GM19193 (cell line): ENCODE measurements around the gene CFAP61.

Experiments used
- POLR2A ChIP-seq: IDR thresholded peaks from 4 replicates; pipeline ENCODE4 v1.6.1; 2011; ENCODE audit not compliant: insufficient read depth, insufficient read length; ENCODE audit errors: extremely low read depth

Gene CFAP61

DNA sequence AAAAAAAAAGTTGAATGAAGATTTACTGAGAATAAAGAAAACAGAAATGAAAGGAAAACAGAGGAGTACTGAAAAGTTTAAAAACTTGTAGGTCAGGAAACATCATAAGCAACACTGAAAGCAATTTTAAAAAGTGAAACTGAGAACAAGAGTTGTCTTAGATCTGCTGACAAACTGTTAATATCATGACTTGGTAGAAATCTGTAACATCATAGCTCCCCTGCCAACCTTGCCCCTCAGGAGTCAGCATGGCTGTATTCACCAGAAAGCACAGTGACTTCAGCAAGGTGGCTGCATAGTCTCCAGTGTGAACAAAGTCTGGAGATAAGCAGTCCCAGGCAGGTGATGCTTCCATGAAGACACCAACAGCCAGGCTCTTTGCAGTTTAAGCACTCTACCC is 29.8 kb upstream of the CFAP61 start:
- TF ChIP-seq POLR2A: no peak

DNA sequence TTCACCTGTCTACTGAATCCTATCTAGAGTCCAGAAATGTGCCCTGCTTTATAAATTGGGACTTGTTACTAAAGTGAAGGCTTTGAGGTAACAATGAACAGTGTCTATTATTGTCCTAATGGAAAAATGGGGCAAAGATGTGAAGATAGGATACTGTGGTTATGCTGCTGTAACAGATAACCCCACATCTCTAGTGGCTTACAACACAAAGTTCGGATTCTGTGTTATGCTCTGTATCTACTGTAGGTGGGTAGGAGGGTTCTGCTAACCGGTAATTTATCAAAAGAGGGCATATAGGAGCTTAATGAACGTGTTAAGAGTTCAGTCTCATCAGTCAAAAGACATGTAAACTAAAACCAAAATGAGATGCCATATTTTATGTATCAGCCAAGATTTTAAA is 28.9 kb upstream of the CFAP61 start:
- no peak for TF ChIP-seq POLR2A

DNA sequence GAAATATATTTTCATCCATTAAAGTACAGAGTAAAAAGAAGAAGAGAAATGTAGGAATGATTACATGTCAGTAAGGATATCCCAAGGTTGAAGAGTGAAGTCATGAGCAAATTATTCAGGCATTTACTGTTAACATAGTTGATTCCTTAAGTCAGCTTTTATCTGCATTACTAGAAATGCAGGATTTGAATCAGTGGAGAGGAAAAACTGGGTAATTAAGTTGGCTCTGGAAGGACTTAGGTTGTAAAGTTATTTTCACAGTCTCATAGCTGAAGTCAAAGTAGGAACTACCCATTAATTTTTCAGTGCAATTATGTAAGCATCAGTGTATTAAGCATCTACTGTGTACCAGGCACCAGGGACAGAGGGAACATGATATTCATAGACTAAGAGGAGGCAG is 27.4 kb upstream of the CFAP61 start:
- no peak for TF ChIP-seq POLR2A

DNA sequence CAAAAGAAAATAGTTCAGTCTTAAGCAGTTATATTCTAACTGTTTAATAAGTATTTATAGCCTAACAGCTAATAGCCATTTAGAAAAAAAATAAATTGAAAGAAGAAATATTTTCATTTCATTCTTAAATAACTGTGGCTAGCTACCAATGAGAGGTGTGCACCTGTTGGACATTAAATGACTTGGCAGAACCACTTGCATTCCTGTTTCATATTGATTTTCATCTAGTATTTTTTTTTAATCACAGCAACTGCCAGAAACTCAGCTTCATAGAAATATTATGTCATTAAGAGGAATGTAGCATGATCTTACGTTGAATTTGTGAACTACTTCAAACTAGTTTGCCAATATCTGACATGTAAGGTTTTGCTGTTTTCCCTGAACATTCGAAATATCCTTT is 25.0 kb upstream of the CFAP61 start:
- TF ChIP-seq POLR2A: no peak

DNA sequence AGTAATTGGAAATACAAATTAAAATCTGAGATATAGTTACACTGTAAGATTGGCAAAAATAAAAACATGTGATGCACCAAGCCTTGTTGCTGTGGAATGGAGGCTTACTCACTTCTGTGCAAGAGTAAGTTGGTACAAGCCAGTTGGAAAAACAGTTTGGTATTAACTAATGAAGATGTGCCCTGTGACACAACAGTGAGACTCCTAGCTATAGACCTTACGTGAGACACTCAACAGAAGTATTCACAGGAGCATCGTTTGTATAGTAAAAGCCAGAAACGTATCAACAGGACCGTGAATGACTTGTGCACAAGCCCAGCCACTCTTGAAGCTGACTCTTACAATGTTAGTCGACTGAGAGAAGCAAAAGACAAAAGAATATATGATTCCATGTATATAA is 20.5 kb upstream of the CFAP61 start:
- TF ChIP-seq POLR2A: no peak

DNA sequence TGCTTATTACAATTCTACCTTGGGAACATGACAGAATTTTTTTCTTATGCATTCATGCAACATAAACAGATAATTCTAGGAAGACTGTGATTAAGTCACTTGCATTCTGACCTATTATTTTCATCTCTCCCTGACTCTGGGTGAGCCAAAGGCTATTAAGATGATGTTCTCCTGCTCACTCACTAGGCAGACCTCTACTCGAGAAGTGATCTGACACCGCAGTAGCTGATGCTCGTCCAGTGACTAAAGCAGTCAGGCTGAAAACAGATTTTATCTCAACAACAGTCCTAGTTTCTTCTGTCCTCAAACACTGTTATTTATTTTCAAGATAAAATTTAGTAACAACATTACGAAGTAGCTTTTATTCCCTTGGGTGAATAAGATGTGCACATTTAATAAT is 17.8 kb upstream of the CFAP61 start:
- no peak for TF ChIP-seq POLR2A

DNA sequence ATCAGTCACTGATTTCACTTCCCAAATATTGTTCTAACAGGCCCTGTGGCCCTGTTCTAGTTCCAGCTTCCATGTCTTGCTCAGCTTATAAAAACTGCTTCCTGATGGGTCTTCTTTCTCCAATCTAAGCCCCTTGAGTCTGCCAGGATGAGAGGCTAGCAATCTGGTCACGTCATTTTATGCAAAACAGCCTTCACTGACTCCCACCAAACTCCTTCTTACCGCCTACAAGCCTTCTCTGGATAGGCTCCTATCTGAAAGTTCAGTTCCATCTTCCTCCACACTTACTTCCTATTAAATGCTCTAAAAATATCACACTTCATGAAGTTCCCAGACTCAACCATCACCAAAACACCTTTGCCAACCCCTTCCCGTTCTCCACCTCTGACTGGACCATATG is 15.6 kb upstream of the CFAP61 start:
- TF ChIP-seq POLR2A: no peak

DNA sequence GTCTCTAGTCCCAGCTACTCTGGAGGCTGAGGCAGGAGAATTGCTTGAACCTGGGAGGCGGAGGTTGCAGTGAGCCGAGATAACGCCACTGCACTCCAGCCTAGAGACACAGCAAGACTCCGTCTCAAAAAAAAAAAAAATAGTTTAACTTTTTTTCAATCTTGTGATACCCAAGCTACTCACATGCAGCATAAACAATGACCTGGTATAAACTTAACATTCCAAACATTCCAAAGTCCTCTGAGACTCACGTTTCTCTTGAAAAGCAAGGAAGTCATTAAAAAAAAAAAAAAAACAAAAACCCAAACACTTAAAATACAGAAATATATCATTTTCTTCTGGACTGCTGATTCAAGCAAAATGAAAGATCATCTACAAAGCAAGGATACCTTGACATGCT is 14.4 kb upstream of the CFAP61 start:
- TF ChIP-seq POLR2A: no peak

DNA sequence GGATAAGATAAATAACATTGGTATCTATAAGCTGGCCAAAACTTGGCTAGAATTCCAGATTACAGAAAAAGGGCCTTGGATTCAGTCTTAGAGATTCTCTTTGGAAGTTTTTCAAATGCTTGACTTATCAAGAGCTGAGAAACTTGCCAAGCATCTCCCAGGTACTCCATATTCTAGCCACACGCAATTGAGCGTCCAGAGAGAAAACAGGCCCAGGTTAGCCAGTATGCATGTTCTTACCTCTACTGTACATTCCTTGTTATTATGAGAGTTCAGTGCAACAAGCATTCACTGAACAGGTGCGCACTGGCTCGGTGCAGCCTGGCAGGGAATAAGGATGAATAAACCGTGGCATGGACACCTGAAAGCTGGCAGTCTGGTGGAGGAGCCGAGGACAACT is 13.7 kb upstream of the CFAP61 start:
- no peak for TF ChIP-seq POLR2A

DNA sequence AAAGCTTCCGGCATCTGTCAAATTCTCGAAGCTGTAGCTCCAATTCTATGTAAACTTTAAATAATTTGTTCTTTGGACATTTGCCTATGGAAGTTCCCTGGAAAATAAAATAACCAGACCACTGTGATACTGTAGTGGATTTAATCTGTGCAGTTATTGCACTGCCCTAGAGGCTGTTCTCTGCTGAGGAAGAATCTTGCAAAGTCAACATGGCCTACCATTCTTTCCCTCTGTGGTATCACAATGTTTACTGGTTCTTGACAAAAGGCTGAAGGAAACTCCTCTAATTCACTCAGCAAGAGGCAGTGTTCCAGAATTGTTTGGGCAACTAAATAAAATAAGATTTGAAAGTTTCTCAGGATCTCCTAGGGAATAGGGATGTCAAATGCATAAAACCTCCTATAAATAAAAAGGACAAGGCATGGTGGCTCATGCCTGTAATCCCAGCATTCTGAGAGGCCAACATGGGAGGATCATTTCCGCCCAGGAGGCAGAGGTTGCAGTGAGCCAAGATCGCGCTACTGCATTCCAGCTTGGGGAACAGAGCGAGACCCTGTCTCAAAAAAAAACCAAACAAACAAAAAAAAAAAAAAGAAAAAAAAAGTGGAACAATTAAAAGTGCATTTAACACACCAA is 12.5 kb upstream of the CFAP61 start:
- TF ChIP-seq POLR2A: no peak

DNA sequence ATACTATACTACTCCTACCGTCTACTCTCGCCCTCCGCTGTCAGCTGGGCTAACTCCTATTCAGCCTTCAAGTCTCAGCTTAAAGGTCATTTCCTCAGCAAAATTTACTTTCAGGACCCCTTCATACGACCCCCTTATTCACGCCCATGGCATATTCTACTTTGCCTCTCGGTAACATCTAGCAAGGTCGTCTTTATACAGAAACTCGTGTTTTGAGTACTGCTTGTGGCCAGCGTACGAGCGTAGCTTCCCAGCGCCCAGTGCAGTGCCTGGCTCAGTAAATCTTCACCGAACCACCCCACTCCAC is 612 bp upstream of the CFAP61 start:
- no peak for TF ChIP-seq POLR2A

DNA sequence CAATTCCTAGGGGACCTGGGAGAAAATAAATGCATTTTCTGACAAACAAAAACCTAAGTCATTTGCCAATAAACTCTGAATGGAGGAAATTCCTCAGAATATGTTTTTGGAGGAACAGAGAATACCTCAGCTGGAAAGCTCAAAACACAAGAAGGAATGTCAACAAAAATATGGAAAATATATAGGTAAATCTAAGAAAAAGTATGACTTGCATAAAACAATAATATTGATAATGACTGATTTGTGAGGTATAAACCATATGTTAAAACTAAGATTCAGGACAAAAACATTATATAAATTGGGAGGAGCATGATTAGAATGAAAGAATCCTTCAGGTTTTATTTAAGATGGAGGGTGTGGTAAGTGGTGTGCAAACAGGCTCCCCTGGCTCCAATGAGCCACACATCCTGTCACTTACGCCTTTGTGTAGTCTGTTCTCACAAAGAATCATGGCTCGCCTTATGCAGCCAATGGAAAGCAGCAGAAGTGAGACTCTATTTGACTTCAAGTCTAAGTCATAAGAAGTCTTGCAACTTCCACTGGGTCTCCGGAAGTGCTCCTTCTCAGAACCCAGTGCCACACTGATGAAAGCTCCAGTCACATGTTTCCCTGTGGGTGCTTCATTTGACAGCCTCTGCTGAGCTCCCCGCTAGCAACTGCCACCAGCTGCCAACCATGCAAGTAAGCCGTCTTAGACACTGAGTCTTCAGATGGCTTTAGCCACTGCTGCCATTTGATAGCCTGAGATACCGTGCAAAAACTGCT is 8.1 kb downstream of the CFAP61 start:
- no peak for TF ChIP-seq POLR2A

DNA sequence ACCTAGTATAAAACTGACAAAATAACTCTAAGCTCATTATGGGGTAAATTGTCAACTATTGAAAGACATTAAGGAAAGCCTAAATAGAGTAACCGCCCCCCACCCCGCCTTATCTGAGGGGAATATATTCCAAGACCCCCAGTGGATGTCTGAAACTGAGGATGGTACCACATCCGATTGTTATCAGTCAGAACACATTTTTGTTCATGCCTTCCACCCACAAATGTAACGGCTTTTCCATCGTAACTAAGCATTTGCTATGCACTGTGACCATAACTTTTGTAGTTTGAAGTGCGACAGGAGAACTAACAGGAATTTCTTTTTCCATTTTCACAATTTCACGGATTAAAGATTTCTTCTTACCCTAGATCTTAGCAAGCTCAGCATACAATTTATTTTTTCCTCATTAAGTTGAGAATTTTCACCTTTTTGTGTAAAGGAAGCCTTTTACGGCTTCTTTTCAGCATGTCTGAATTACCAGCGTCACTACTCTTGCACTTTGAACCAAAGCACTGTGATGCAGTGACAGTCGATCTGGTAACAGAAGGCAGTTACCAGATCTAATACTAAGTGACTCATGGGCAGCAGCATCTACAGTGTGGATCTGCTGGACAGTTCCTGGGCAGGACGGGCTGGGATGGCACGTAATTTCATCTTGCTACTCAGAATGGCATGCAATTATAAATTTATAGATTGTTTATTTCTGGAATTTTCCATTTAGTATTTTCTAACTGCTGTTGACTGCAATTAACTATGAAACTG is 11.8 kb downstream of the CFAP61 start:
- no peak for TF ChIP-seq POLR2A

DNA sequence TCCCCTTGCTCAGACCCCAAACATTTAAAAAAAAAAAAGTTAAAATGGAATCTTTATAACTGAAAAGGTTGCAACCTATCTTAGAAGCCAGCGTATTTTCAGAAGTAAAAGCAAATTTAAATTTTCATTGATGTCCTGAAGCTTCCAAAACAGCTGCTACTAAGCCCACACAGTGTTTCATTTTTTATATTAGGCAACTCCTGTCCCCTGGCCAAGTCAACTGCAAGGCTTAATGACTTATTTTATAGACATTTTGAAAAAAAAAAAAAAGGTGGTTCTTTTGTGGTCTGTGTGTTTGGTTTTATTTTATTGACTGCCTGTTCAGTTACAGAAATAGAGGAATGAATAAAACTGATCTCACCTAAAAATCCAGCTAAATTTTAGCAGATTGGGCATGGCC is 13.0 kb downstream of the CFAP61 start:
- TF ChIP-seq POLR2A: no peak

DNA sequence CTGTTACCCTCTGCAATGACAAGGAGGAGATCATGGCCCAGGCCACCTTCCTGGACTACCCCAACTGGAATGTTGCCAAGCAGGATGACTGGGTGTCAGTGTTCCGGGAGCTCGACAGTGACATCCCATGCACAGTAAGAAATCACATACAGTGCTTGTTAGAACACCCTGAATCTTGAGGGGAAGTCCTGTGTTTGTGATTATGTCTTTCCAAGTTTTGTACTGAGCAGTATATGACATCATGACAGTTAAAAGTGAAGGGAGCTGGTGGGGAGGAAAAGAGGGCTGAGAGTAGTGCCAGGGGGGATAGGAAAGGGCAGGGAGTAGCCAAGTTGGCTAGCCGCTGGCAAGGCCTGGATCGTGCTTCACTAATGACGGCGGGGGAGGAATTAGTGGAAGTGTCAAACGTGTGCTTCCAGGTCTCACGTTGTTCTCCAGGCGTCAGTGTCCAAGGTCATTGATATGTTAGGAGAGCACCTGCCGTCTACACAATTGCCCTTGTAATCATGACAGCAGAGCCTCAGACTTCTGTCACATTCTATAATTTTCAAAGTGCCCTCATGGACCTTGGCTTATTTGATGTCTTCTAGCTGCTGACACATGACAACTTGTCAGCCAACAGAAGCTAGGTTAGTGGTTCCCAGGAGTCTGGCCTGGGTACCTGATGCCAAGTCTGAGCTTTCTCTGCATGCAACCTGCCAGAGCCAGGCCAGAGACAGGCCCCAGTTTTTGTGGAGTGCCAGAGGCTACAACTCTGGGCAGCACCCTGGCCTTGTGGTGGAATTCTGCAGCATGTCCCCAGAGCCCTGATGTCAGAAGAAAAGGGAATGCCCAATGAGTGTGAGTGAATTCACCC is 18.8 kb downstream of the CFAP61 start:
- no peak for TF ChIP-seq POLR2A
